SK-N-SH (cell line): ENCODE results near the gene SNAI3.

Experiments
- CHD2 ChIP-seq: fragments of 150-350 bp; IDR thresholded peaks from 2 replicates; pipeline ENCODE4 v1.6.1; 2018; ENCODE audit warnings: low read length; ENCODE audit not compliant: partially characterized antibody
- MXI1 ChIP-seq: IDR thresholded peaks from 2 replicates; pipeline ENCODE4 v1.6.1; 2012; ENCODE audit warnings: mild to moderate bottlenecking, low read depth, low read length, improper control_type of control experiment
- POLR2AphosphoS5 ChIP-seq: IDR thresholded peaks from 2 replicates; pipeline ENCODE4 v1.6.1; 2012; ENCODE audit warnings: low read depth, low read length
- TAF1 ChIP-seq: IDR thresholded peaks from 2 replicates; pipeline ENCODE4 v1.6.1; 2012; ENCODE audit warnings: low read depth, mild to moderate bottlenecking, low read length, moderate library complexity, borderline replicate concordance
- TCF12 ChIP-seq: IDR thresholded peaks from 2 replicates; pipeline ENCODE4 v1.4.0; 2012
- TF ChIP-seq, protein P1 (sequence below): fragments of 200-600 bp; sonication (generic); IDR thresholded peaks from 2 replicates; pipeline ENCODE4 v1.6.1; 2017; ENCODE audit warnings: antibody characterized with exemption, mild to moderate bottlenecking, moderate library complexity
- TF ChIP-seq, protein P2 (sequence below): IDR thresholded peaks from 2 replicates; pipeline ENCODE4 v1.4.0; 2012; ENCODE audit warnings: low read depth, borderline replicate concordance

DNA sequence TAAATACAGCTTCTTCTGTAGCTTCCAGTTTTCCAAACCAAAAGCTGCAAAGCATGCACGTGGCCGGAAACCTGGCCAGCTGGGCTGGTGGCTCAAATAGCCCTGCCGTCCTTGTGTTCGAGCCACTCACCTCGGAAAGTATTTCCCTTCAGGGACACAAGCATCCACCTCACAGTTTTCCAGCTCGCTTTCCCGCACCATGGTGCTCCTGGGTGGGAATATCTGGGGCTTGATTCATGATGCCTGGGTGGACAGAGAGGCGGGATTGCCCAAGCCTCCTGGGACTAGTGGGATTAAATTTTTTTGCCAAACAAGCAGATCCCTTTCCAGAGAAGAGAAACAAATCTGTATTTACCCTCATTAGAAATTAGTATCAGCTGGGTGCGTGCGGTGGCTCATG, 16.3 kb downstream of the SNAI3 start:
- TF ChIP-seq, protein P1, sequence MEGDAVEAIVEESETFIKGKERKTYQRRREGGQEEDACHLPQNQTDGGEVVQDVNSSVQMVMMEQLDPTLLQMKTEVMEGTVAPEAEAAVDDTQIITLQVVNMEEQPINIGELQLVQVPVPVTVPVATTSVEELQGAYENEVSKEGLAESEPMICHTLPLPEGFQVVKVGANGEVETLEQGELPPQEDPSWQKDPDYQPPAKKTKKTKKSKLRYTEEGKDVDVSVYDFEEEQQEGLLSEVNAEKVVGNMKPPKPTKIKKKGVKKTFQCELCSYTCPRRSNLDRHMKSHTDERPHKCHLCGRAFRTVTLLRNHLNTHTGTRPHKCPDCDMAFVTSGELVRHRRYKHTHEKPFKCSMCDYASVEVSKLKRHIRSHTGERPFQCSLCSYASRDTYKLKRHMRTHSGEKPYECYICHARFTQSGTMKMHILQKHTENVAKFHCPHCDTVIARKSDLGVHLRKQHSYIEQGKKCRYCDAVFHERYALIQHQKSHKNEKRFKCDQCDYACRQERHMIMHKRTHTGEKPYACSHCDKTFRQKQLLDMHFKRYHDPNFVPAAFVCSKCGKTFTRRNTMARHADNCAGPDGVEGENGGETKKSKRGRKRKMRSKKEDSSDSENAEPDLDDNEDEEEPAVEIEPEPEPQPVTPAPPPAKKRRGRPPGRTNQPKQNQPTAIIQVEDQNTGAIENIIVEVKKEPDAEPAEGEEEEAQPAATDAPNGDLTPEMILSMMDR, result no peak
- TF ChIP-seq TAF1 (no peak), MXI1 (no peak), TCF12 (no peak), POLR2AphosphoS5 (no peak), CHD2 (no peak)
- TF ChIP-seq, protein P2, sequence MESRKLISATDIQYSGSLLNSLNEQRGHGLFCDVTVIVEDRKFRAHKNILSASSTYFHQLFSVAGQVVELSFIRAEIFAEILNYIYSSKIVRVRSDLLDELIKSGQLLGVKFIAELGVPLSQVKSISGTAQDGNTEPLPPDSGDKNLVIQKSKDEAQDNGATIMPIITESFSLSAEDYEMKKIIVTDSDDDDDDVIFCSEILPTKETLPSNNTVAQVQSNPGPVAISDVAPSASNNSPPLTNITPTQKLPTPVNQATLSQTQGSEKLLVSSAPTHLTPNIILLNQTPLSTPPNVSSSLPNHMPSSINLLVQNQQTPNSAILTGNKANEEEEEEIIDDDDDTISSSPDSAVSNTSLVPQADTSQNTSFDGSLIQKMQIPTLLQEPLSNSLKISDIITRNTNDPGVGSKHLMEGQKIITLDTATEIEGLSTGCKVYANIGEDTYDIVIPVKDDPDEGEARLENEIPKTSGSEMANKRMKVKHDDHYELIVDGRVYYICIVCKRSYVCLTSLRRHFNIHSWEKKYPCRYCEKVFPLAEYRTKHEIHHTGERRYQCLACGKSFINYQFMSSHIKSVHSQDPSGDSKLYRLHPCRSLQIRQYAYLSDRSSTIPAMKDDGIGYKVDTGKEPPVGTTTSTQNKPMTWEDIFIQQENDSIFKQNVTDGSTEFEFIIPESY, result no peak
